Esophagus mucosa (tissue), 1 donor: ENCODE measurements around the gene PABPN1L. TPM values are rescaled to one million over a fixed set of nuclear protein-coding genes. Genes with fewer than 3 reads are reported as not detected.

ENCODE experiments used
- ATAC-seq: fragments of 200-7000 bp; cut with Tn5 transposase; one replicate; pipeline ENCODE4 v1.9.1; 2020
- total RNA-seq: library from RNA; stranded (reverse); gene quantifications from one replicate; pipeline ENCODE4 v1.2.4, GENCODE V29; 2023
- donor health status: DM: yes; HTN: yes; CAD: no.

Gene PABPN1L
- not detected for total RNA-seq

DNA sequence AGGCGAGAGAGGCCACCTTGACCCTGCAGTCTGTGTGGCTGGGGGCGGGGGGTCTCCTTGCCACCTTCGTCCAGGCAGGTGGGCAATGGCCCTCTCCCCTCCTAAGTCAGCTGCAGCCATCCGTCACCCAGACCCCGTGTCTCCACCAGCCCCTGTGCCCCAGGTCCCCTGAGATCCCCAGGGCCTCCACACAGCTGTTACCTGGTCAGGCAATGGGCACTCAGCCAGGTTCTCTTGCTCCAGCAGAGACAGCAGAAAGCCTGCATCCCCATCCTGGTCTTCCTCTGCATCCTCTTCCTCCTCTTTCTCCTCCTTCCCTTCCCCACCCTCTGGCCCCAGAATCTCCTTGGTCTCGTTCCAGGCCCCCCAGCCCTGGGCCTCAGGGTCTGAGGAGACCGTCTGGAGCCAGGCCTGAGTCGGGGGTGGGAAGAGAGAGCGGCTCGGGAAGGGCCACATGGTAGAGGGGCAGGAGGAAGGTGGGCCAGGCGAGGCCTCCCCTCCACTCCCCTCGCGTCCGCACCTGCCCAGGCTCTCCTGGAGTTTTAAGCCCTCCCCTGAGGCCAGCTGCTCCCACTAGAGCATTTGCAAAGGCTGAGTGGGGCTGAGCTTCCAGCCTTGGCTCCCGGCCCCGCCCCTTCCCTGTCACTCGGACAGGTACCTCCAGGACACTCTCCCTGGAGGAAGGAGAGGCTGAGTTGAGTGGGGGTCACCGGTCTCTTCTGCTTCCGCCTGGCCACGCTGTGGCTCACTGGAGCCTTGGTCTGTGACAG lies at the start of gene PABPN1L:
TSS of gene PABPN1L (minus strand) at position 510 of the 770 bp plus-strand sequence. CDS start at position 456, 54 bp downstream.
- ATAC-seq, result no peak

- no peak for ATAC-seq
Measured at GRCh38 chr16:88915639-88916327, 49.3 kb upstream of the PABPN1L start.

DNA sequence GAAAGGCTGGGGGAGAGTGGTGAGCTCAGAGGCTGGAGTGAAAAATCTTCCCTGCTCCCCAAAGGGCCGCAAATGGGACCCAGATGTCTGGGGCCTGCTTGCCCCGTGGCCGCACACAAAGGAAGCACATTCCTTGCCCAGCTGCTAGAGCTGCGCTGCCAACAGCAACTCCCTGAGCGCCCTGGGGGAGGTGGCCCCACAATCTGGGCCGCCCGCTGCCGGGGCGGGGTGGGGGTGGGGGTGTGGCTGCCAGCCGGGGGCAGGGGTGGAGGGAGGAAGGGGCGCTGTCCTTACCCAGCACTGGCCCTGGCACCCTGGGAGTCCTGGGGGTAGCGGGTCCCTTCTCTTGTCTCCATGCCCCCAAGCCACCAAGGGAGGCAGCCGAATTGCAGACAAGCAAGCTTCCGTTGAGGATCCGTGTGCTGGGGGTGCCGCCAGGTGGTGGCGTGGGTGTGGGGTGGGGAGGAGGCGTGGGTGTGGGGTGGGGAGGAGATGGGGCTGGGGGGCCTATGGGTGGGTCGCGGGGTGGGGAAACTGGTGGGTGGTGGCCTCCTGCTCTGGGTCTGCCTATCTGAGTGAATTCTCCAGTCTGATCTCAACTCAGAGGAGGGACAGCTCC lies 48.4 kb upstream of the PABPN1L start:
- ATAC-seq, result no peak

DNA sequence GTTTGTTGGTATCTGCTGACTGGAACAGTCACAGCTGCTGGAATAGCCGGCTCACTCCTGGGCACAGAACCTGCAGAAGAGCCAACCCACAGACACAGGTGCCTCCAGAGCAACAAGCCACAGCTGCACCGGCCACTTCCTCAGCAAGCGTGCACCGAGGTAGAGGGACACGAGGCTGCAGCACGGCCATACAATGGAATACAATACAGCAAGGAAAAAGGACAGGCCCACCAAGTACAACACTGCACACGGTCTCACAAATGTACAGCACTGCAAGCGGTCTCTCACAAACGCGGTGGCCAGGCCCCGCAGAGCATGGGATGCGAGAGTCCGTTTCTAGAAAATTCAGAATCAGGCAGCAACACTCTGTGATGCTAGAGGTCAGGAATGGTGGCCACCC lies 47.4 kb upstream of the PABPN1L start:
- ATAC-seq, result no peak

GRCh38 chr16:88913001-88913612 lies 46.6 kb upstream of the PABPN1L start:
- no peak for ATAC-seq

DNA sequence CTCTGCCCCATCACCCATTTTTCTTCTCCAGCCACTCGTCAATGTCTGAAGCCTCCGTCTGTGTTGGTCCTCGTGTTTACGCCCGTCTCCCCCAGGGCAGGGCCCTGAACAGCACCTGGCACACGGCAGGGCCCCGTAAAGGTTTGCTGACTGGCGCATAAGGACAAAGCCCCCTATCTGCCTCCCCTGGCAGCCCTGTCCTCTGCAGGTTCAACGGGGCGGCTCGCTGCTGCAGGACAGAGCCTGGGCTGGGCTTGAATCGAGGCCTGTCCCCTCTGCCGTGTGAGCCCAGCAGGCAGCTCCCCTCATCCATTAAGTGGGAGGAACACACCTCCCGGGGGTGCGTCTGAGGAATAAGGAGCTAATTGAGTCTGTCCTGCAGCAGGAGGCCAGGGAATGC lies 46.1 kb upstream of the PABPN1L start:
- no peak for ATAC-seq

DNA sequence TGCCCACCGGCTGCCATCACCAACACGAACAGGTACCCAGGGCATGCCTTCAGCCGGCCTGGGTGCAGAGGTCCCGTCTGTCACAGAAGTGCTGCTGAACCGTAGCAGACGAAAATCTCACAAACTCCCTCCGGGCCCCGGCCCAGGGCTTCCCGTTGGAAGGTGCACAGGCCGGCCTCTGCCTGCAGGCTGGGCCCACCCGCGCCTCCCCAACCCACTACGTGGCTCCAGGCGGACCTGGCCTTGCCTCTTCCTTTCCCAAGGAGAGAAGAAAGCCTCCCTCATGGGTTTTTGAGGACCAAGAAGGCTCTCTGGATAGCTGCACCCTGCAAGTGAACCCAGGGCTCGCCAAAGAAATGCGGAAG lies 45.5 kb upstream of the PABPN1L start:
- ATAC-seq, result no peak

DNA sequence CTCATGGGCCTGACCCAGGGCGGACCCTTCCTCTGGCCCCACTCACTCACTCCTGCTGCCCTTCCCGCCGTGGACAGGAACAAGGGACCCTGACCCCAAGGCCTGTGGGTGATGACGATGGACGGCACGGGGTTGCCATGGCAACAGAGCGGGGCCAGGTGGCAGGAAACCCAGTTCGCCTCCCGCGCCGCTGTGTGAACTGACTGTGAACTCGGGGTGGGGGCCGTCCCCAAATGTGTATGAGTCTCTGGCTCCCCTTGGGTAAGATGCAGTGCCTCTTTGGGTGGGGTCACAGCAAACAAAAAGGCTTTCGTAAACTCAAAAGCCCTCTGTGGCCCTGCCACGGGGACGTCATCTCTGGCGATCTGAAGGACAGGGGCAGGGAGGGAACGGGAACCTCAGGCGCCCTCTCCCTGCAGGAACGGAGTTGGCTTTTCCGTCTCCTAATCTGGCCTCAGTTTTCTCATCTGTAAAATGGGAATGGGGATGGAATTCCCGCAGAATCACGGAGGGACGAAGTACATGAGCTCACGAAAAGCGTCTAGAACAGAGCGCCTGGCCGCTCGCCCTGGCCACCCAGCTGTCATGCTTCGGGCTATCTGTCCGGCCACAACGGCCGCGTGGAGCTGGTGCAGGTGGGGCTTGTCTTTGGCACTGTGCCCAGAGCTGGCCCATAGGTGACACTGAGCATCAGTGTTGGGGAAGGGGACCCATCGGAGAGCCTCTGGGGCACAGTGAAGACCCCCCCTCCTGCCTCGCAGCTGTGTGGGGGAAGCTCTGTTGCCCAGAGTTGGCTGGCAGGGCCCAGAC lies 44.9 kb upstream of the PABPN1L start:
- ATAC-seq, result no peak

- ATAC-seq, result no peak
Measured at GRCh38 chr16:88910284-88911135, 44.0 kb upstream of the PABPN1L start.

GRCh38 chr16:88909431-88910210 lies 43.2 kb upstream of the PABPN1L start:
- ATAC-seq, result no peak

DNA sequence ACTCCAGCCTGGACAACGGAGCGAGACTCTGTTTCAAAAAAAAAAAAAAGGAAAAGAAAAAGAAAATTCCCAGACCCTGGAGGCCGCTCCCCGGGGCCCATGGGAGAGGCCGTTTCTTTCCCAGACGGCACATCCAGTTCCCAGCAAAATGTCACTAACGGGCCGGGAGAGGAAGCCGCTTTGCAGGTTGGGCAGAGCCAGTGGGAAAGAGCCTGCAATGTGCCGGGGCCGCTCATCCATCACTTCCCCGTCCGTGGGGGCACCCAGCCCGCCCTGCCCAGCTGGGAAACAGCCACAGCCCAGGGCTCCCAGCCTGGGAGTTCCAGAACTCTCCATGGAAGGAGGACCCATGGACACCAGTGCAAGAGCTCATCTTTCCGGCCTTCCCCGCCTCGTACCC lies 41.8 kb upstream of the PABPN1L start:
- ATAC-seq, result no peak

DNA sequence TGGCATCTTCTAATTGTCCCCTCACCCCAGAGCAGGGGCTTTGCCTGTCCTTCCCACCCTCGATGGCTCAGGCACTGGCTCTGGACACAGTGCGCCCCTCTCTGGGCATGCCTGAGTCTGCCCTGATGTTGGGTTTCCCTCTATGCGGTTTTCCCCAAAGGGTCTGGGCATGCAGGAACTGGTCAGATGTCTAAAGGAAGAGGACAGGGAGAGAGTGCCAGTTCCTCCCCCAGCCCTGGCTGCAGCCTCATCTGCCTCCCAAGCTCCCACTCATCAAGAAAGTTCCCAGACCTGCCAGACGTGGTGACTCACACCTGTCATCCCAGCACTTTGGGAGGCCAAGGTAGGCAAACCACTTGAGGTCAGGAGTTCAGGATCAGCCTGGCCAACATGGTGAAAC lies 41.3 kb upstream of the PABPN1L start:
- ATAC-seq, result peak; percentile 31

- no peak for ATAC-seq
Measured at GRCh38 chr16:88906535-88907105, 40.2 kb upstream of the PABPN1L start.

- ATAC-seq, result no peak
Measured at GRCh38 chr16:88906020-88906419, 39.6 kb upstream of the PABPN1L start.

DNA sequence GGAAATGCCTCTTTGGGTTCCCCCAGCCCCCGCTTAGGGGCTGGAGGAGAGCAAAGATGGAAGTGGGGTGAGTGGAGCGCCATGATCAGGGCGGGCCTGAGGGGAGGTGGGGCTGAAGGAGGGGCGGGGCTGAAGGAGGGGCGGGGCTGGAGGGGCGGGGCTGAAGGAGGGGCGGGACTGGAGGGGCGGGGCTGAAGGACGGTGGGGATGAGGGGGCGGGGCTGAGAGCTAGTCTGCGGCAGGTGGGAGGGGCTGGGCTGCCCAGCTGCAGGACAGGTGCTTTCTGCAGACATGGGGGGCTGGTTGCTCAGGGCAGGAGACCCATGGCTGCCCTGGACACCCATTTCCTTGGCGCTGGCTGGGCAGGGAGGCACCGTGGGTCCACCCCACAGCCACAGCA lies 39.1 kb upstream of the PABPN1L start:
- ATAC-seq, result peak; percentile 5

- peak; percentile 43 for ATAC-seq
Measured at GRCh38 chr16:88904676-88905365, 38.4 kb upstream of the PABPN1L start.

DNA sequence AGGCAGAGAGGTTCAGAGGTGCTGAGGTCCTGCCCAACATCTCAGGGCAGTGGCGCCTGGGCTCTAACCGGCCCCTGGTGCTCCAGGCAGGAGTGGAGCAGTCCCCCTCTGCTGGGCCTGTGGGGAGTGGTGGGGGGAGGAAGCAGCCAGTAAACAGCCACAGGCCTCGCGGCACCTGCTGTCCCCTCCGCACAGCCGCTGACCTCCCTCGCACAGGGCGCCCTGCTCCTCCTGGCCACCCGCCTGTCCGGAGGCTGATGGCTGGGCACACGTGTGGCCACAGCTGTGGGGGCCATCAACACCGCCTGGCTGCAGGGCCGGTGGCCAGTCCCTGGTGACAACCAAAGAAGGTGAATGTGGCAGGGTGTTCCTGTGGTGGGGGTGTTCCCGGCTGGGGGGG lies 36.8 kb upstream of the PABPN1L start:
- ATAC-seq, result no peak

DNA sequence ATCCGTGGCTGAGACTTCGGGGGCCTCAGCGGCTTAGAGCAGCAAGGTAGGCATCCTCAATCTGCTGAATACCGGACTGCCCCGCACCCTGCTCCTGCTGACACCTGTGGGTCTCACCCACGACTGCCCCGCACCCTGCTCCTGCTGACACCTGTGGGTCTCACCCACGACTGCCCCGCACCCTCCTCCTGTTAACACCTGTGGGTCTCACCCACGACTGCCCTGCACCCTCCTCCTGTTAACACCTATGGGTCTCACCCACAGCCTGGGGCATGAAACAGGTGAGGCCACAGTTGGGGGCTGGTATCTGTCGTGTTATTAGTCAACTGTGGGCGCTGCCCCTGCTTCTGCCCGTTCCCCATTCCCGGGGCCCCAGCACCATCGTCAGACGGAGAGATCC lies 36.3 kb upstream of the PABPN1L start:
- no peak for ATAC-seq

DNA sequence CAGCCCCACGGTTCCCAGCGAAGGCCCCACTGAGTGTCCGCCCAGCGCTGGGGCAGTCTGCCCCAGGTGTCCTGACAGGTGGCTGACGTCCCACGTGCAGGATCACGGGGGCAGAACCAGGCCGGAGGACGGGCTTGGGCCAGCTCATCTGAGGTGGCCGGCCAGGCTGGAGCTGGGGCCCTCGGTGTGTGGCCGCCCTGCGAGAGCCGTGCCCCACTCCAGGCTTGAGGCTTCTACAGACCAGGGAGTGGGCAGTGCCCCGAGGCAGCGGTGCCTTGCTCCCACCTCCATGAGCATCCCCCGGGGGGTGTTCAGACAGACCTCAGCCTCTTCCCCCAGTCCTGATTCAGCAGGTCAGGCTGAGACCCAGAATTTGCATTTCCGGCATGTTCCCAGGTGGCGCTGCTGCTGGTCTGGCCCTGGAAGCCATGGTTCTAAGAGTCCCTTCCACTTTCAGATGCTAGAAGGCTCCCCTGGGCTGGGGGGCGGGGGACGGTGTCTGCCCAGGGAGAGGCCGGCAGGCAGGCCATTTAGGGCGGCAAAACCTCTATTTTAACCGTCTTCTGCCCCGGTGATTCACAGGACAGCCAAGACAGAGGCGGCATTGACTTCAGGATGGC lies 35.4 kb upstream of the PABPN1L start:
- no peak for ATAC-seq
